ENCODE results near the gene BTBD1.

DNA sequence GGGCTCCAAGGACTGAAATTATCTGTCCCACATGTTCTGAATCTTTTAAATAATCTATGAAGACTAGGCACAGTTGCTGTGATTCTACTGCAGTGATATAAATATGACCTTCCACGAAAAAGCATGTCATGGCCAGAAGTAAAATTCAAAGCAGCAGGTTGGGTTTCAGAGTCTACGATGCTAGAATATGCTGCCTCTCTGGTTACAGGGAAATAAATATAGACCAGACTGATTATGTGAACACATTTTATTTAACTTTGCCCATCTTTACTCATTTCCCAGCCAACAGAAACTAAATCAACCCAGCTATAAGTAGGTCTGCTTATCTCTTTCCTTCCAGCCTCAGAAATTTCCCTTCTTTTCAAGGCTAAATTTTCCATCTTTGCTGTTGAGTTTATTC lies 20.5 kb upstream of the BTBD1 start:
- TF ChIP-seq EZH2 (IDR thresholded peaks at IDR 0.05; ENCODE audit: low read length, unreplicated experiment) (no peak), CTCF (conservative IDR thresholded peaks at IDR 0.05; ENCODE audit: low read depth, low read length) (no peak)
